Left lung (tissue), 10 donors: ENCODE data around the gene HOTAIR. TPM values are rescaled to one million over a fixed set of nuclear protein-coding genes. Genes with fewer than 3 reads are reported as not detected.
A peak's percentile ranks its signal among the peaks of the same experiment; 100 is the strongest.

Experiments
- ATAC-seq: fragments of 200-7000 bp; cut with Tn5 transposase; one replicate; pipeline ENCODE4 v1.9.1; 2020; ENCODE audit warnings: moderate library complexity
- DNase-seq, 4 donors: peaks; one replicate each; pipeline ENCODE4 v3.0.0-alpha.2; 2013 to 2020
- H3K27ac ChIP-seq, 2 donors: fragments of 200-600 bp; sonication (generic) in 1 of 2; one replicate each; pipeline versions ENCODE4 v1.5.0 to v1.8.0; 2020 to 2021
- H3K27me3 ChIP-seq, 2 donors: fragments of 200-600 bp; sonication (generic) in 1 of 2; one replicate each; pipeline versions ENCODE4 v1.5.0 to v1.8.0; 2020 to 2021
- H3K36me3 ChIP-seq, 2 donors: fragments of 200-600 bp; sonication (generic) in 1 of 2; one replicate each; pipeline versions ENCODE4 v1.5.0 to v1.8.0; 2020 to 2021
- H3K4me1 ChIP-seq, 2 donors: fragments of 200-600 bp; one replicate each; pipeline ENCODE4 v1.8.0; 2021
- H3K4me3 ChIP-seq, 2 donors: fragments of 200-600 bp; sonication (generic) in 1 of 2; one replicate each; pipeline versions ENCODE4 v1.5.0 to v1.8.0; 2020 to 2021; ENCODE audit warnings: mild to moderate bottlenecking in 1 of 2
- H3K9me3 ChIP-seq, 2 donors: fragments of 200-600 bp; sonication (generic) in 1 of 2; one replicate each; pipeline versions ENCODE4 v1.5.0 to v1.8.0; 2020 to 2021
- CTCF ChIP-seq, 2 donors: fragments of 200-600 bp; sonication (generic) in 1 of 2; IDR thresholded peaks; one replicate each; pipeline versions ENCODE4 v1.5.0 to v1.8.0; 2021; ENCODE audit warnings: antibody characterized with exemption in 2 of 2
- intact Hi-C, 2 donors: fragments of 100-400 bp; cut with DNase I; formaldehyde crosslinking; loops; one replicate each; pipeline versions ENCODE4 v1.11.2 to v1.14.2; 2022
- polyA plus RNA-seq, 6 donors: library from polyadenylated mRNA; unstranded; fragments of 120-200 nt; gene quantifications; one replicate each; pipeline ENCODE4 v1.2.1, GENCODE V29; 2013; ENCODE audit not compliant: insufficient read length in 6 of 6
- total RNA-seq, 2 donors: library from RNA; stranded (reverse); fragmentation: NEBNext Ultra II Directional; extraction: Animal tissue kit (Norgen Biotek cat#: 25700); gene quantifications; one replicate each; pipeline ENCODE4 v1.2.1, GENCODE V29; 2021
- donor health status: DM: no; HTN: yes; CAD: no.
- donor health status: DM: no; HTN: no; CAD: no.

The HOTAIR gene
- total and polyA plus RNA-seq, 8 donors = not detected

GRCh38 chr12:53993162-53994008 is 18.6 kb upstream of the HOTAIR start:
- Histone ChIP-seq H3K9me3 (no peaks in the 10 kb centered on the region), H3K4me3 (no peak overlapping the region), H3K27me3 (peaks cover 100% of the 10 kb centered on the region in 2 donors), H3K27ac (no peak overlapping the region), H3K4me1 (peaks cover 11 to 32% of the 10 kb centered on the region in 2 donors), H3K36me3 (no peaks in the 10 kb centered on the region)
- DNase-seq (peak in 1 of 4 donors; percentile 2), ATAC-seq (no peak)
- no peak for TF ChIP-seq CTCF (IDR thresholded peaks at IDR 0.05)
- intact Hi-C loops = no loop called here

GRCh38 chr12:53992377-53992889 is 17.7 kb upstream of the HOTAIR start:
- no peak for TF ChIP-seq CTCF (IDR thresholded peaks at IDR 0.05)
- H3K4me1 ChIP-seq = peaks cover 11 to 32% of the 10 kb centered on the region in 2 donors
- no peak overlapping the region for H3K4me3 ChIP-seq
- intact Hi-C loops = no loop called here
- ATAC-seq = no peak
- no peak for DNase-seq
- H3K36me3 ChIP-seq = no peaks in the 10 kb centered on the region
- no peak overlapping the region for H3K27ac ChIP-seq
- H3K9me3 ChIP-seq = no peaks in the 10 kb centered on the region
- peaks cover 100% of the 10 kb centered on the region in 2 donors for H3K27me3 ChIP-seq

DNA sequence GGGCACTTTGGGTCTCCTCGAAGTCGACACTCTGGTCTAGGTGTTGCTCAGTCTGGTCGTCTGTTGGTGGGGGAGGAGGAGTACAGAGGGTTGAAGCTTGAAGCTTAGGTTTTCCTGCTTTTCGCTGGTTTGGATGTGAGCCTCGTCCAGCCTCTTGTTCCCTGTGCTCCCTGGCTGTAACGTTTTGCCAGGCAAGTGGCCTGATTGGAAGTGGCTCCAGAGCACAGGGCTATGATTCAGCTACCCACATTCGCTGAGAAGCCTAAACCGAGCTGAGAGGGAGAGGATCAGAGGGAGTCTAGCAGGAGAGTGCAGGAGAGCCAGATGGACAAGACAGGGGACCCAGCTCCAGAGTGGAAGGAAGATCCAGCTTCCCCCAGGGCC is 16.3 kb upstream of the HOTAIR start:
- Histone ChIP-seq H3K27ac (no peak overlapping the region), H3K9me3 (no peaks in the 10 kb centered on the region), H3K27me3 (peaks cover 100% of the 10 kb centered on the region in 2 donors), H3K4me1 (peaks cover 13 to 31% of the 10 kb centered on the region in 2 donors), H3K4me3 (no peak overlapping the region), H3K36me3 (no peaks in the 10 kb centered on the region)
- ATAC-seq = no peak
- TF ChIP-seq CTCF (IDR thresholded peaks at IDR 0.05) = no peak
- intact Hi-C loops = no loop called here
- DNase-seq = no peak

GRCh38 chr12:53990311-53991076 is 15.7 kb upstream of the HOTAIR start:
- H3K27ac ChIP-seq = no peak overlapping the region
- intact Hi-C loops = no loop called here

More at GRCh38 chr12:53990311-53991076, 15.7 kb upstream of the HOTAIR start:
- peaks cover 12 to 29% of the 10 kb centered on the region in 2 donors for H3K4me1 ChIP-seq
- peaks cover 100% of the 10 kb centered on the region in 2 donors for H3K27me3 ChIP-seq
- no peak for ATAC-seq
- H3K9me3 ChIP-seq = no peaks in the 10 kb centered on the region
- H3K4me3 ChIP-seq = no peak overlapping the region
- TF ChIP-seq CTCF (IDR thresholded peaks at IDR 0.05) = no peak
- no peaks in the 10 kb centered on the region for H3K36me3 ChIP-seq
- no peak for DNase-seq
